IPS-NIHi7 (cell line): ENCODE results near the gene P2RX1.

Source experiments
- DNase-seq: peaks from one replicate; pipeline ENCODE4 v3.0.0; 2012; ENCODE audit warnings: mixed read lengths; ENCODE audit errors: extremely low spot score

P2RX1 gene

DNA sequence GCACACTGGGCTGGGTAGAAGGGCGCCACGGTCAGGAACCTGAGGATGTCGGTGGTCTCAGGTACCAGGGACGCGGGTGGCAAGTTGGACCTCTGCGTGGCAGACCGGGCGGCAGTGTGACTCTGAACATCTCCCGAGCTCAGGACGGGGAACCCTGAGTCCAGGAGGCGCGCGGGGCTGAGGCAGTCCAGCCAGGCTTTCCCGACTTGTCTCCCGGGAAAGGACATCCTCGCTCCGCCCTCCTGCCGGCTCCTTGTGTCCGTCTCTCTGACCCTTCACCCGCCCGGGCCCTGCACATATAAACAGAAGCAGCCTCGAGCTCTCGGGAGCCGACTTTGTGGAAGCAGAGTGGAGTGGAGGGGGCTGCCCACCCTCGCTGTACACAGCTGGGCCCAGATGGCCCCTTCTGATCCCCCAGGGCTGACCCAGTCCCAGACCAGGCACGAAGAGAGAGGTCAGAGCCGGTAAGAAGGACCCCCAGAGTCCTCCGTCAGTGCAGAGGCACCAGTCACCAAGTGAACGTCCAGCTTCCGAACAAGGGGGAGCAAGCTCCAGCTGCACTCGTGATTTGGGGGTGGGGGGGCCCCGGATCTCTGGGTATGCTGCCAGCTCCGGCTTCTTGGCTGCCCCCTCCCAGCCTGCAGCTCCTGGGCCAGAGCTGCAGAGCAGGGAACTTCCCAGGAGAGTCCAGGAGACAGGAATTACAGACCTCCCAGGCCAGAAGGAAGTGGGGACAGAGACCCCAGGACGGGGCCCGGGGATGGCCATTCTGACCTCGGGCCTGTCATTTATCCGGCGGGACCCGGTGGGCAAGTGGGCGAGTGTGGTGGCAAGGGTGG is 8.5 kb upstream of the P2RX1 start:
- no peak for DNase-seq

DNA sequence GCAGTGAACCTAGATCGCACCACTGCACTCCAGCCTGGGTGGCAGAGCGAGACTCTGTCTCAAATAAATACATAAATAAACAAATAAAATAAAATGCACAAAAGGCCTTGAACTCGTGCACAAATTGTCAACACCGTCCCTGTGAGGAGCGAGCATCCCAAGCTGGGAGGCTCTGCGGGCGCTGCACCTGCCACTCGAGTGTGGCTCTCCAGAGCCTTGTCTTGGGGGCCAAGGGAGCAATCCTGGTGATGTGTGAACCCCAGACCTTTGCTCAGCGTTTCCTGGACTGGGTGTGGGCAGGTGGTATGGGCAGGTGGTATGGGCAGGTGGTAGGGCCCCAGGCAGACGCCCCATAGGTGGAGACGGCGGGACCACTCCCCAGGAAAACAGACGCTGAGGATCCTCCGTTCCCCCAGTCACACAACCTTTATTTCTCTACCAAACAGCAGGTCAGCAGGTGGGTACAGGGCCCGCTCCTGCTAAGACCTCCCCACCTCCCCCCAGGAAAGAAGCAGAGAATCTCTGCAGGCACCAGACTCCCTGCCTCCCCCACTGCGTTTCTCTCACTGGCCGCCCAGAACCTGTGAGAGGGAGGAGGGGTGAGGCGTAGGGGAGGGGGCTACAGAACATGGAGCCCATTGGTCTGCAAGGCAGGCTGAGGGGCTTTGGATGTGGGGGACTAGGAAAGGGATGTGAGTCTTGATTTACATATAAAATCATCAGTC is 7.4 kb upstream of the P2RX1 start:
- no peak for DNase-seq

DNA sequence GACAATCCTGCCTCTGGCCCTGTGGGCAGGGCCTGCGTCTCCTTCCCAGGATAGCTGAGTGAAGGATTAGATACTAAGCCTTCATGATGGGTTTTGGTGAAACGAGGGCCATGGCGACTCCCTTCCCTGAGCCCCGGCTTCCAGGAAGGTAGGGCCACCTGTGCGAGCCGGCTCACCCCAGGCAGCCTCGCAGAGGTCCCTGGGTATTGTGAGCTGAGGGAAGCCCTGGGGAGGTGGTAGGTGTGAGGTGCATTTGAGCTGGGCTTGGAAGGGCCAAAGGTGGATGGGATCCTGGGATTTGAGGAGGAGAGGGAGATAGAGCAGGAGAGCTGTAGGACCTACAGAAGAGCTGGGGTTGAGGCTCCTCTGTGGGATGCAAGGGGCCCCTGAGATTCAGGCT is 6.5 kb upstream of the P2RX1 start:
- DNase-seq: no peak

DNA sequence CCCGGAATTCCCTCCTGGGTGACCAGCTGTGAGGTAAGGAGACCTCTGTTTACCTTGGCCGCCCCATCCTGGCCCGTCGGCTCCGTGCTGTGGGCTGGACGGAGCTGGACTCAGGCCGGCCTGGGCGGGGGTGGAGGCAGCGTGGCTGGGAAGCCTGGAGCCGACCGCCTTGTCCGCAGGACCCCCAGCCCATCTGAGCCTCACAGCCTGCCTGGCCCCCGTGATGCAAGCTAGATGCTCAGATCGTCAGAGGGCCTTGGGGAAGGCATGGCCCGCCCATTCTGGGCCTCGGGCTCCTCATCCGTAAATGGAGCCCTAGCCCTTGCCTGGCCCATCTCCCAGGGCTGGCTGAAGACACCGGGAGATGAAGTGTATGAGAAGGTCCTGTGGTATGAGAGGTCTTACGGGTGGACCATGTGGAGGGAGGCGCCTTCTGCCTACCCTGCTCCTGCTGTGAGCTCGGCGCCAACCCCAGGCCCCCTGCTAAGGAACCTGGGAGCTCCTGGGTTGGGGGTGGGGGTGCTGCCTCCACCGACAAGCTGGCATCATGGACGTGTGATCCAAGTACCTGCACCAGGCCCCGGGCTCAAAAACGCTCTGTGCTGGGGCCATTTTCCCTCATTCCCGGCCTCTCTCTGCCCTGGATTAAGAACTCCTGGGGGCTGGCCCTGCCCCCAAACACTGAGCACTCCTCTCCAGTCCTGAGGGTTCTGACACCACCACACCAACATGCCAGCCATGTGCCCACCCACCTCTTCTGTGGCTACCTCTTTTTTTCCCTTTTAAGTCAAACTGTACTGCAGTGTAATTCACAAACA is 5.4 kb upstream of the P2RX1 start:
- DNase-seq: no peak

DNA sequence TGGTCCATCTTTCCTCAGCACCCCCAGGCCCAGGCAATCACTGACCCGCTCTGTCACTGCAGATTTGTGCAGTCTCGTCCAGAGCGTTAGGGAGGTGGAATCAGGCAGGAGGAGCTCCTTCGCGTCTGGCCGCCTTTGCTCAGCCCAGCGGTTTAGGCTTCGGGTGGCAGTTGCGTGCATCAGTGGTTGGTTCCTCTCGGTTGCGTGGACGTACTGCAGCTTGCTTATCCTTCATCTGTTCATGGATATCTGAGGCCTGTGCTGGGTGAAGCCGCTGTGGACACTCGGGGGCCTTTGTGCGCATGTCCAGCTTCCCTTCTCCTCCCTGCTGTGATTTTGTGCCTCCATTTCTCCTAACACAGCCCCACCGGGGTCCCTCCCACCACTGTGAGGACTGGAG is 4.7 kb upstream of the P2RX1 start:
- DNase-seq: no peak

DNA sequence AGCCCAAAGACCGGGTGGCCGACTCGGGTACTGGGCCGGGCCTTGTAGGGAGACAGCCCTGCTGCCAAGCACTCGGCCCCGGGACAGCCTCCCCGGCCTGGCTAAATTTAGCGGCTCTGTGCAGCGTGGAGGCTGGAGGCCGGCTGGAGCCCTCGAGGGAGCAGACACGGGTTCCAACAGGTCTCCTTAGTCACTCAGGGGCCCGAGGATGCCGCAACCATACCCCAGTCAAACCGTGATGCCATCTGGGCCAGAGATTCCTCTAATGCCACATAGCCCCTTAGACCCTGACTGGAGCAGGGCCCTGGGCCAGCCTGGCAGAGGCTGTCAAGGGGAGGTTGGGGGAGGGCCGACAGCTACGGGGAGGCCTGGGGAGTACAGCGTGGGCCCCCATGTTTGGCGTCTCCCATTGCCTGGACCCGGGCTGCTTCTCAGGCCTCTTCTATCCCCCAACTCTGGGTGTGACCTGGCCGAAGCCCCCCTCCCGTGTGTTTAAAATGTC is 2.9 kb upstream of the P2RX1 start:
- no peak for DNase-seq

DNA sequence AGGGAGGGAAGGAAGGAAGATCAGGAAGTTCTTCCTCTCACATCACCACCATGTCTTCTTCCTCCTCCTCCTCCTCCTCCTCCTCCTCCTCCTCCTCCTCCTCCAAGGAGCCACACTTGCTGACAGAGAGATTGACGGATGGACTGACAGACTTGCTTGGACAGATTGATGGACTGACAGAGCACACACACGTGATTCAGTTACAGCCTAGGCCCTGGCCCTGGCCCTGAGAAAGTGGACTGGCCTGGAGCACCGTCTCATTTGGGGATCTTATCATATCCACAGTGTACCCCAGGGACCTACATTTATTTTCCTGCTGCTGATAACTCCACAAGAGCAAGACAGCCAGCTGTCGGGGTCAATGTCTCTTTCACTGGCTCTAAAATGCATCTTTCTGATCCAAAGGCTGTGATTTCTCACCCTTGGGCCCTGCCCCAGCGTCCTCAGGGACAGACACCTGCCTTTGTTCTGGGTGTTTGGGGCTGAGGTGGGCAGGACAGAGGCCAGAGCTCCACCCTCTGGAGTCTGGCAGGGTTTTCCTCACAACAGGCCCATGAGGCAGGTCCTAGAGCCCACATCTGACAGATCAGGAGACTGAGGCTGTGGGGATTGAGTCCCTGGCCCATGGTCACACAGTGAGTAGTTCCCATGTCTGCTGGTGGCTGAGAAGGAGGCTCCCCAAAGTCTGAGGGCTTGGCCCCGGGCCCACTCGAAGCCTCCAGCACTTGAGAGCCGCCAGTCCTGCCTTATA is 2.3 kb upstream of the P2RX1 start:
- DNase-seq: no peak

DNA sequence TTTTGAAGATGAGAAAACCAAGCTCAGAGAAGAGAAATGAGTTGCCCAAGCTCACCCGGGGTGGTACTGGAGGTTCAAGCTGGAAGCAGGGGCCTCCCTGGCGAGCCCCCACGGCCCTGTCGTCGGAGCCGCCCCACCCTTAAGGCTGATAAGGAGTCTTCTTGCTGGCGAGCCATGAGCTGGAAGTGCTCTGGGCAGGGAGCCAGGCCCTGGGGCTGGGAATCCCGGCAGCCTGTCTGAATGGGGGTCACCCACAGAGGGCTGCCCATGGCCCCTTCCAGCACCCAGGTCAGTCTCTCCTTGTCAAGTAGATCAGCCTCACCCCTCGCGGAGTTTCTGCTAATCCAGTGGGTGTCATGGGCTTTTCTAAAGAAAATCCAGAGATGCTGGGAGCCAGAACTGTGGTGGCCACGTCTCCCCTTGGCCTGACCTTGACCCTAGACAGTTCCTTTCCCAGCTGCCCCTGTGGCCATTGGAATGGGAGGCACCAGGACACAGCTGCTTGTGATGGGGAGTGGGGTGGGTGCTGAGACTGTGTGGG is 1.2 kb upstream of the P2RX1 start:
- DNase-seq: no peak

DNA sequence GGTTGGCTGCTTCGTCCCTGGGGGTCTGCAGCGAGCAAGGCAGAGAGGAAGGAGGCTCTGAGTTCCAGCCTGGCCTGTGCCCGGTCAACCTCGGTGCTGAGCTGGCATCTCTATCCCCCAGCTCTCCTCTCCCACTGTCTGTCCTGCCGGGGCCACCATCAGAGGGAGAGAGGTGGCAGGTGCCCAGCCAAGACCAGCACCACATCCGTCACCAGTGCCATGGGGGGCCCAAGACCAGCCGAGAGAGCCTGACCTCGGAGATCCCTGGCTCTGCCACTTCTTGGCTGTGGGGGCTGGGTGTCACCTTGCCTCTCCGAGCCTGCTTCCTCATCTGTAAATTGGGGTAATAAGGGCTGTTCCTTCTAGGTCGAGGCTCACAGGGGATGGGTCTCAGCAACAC is 560 bp upstream of the P2RX1 start:
- DNase-seq: no peak

DNA sequence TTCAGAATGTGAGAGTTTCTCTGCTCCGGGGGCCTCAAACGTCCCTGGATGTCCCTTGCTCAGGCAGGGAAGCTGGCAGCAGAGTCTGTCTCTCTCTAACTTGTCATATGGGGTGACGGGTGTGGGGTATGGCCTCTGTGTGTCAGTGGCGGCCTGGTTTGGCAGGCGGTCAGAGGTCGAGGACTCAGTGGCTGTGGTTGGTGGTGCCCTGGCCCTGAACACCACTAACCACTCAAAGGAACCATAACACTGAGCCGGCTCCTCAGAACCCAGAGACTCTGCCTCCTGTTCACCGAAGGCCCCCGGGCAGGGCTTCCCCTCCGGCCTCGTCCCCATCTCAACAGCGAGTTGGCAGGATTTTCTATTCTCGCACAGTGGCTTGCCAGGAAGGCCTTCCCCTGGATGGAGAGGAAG is 677 bp downstream of the P2RX1 start:
- DNase-seq: no peak

DNA sequence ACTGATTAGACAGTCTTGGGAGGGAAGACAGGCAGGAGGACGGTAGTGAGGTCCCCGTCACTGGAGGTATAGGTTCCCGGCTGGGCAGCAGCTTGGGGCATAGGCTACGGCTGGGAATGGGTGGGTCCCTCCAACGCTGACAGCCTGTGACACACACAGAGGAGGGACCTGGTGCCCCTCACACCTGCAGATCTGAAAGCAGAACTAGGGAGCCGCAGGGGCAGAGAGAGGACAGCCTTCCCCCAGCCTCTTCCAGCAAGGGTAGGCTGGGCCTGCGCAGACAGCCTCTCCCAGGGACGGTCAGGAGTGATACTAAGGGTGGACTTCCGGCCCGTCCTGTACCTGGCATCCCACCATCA is 2.0 kb downstream of the P2RX1 start:
- no peak for DNase-seq

DNA sequence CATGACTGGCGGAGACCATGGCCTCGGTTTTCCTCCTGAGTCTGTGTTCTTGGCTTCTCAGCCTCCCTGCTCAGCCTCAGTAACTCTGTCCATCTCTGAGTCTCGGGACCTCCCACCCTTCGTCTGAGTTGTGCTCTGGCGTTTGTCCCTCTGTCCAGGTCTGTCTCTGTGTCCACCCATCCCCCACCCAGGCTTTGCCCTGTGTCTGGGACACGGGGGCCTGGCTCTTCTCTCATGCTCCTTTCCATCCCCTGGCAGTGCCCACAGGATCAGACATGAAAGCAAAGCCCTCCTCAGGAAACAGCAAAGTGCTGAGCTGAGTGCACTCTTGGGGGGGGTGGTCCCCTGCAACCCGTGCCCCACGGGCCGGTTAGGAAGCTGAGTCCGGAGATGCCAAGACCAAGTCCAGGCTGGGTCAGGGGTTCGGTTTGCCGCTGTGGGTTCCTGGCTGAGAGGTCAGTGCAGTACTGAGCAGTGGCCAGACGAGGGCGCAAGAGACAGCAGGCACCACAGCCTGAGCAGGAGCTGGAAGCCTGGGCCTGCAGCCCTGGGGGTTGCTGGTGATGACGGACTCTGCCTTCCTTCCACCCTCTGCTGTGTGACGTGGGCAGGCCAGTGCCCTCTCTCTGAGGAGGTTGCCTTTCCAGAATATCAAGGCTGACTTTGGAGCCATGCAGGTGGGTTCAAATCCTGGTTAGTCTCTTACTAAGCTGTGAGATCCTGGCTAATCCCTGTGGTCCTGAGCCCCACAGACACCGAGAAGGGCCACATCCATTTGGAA is 2.5 kb downstream of the P2RX1 start:
- DNase-seq: peak; percentile 91

DNA sequence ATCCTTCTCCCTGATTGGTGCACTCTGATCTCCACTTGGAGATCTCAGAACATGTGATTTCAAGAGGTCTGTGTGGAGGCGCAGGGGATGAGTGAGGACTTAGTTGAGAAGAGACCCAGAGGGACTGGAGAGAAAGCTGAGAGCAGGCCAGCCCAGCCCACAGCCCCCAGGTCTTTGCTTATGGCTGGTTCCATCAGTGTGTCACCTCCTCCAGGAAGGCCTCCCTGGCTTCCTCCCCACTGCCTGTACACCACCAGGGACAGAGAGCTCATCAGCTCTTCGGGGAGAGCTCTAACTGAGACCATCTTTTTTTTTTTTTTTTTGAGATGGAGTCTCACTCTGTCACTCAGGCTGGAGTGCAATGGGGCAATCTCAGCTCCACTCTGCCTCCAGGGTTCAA is 3.4 kb downstream of the P2RX1 start:
- DNase-seq: no peak

DNA sequence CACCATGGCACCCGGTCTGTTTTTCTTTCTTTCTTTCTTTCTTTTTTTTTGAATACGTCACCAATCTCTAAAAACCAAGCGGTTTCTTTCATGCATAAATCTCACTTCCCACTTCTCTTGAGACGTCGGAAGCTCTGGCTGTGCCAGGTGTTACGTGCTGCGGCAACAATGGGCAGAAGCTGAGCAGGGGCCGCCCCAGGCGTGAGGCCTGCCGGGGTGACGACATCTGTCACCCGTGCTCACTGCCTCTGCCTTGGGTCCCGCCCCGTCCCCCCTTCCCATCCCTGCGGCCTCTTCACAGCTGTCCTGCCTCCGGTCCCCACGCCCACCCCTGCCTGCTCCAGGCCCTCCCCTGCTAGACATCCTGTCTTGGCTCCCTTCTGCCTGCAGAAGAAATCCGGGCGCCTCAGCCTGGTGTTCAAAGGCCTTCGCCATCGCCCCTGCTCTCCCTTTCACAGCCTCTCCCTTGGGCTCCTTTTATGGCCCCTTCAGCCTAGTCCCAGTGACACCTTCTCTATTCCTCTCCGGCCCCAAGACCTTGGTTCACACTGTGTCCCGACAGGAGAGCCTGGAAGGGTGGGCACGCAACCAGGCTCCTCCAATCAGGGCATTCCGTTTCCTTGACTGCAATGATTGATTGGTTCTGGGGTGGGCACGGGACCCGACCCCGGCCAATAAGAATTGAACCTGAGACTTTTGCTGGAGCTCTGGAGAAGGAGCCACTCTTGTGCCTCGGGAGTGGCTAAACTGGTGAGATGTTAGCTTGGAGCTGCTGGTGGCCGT is 4.8 kb downstream of the P2RX1 start:
- no peak for DNase-seq

DNA sequence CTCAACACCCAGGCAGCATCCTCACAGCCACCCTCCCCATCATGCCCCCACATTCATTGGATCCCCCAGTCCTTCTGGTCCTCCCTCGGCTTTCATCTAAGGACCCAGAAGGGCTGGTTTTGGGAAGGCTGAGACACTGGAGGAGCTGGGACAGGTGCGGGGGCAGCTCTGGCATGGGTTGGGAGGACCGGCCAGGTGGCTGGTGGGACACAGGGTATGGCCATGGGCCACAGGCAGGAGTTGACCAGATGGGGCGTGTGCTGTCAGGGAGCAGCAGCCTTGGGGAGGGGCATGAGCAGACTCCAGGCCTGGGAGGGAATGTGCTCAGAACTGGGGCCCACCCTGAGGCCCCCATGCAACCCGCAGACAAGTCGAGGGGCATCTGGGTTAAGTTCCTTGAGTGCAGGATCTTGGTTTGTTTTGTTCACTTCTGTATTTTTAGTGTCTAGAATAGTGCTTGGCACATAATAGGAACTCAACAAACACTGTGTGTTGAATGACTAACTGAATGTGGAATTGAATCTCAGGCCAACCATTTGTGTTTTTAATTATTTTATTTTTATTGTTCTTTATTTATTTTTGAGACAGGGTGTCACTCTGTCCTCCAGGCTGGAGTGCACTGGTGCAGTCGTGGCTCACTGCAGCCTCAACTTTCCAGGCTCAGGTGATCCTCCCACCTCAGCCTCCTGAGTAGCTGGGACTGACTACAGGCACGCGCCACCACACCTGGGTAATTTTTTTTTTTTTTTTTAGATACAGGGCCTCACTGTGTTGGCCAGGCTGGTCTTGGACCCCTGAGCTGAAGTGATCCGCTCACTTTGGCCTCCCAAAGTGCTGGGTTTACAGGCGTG is 5.6 kb downstream of the P2RX1 start:
- DNase-seq: no peak

DNA sequence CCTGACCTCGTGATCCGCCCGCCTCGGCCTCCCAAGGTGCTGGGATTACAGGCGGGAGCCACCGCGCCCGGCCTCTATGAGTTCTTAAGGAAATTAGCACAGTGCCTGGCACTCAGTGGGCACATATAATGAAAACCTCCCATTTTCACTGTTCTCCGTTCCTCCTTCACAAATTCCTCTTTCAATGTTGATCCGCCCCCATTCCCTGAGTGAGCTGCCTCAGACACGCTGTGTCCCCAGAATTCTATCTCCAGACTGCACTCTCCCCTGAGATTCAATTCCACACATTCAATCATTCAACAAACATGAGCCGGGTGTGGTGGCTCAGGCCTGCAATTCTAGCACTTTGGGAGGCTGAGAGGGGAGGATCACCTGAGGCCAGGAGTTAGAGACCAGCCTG is 7.0 kb downstream of the P2RX1 start:
- no peak for DNase-seq

DNA sequence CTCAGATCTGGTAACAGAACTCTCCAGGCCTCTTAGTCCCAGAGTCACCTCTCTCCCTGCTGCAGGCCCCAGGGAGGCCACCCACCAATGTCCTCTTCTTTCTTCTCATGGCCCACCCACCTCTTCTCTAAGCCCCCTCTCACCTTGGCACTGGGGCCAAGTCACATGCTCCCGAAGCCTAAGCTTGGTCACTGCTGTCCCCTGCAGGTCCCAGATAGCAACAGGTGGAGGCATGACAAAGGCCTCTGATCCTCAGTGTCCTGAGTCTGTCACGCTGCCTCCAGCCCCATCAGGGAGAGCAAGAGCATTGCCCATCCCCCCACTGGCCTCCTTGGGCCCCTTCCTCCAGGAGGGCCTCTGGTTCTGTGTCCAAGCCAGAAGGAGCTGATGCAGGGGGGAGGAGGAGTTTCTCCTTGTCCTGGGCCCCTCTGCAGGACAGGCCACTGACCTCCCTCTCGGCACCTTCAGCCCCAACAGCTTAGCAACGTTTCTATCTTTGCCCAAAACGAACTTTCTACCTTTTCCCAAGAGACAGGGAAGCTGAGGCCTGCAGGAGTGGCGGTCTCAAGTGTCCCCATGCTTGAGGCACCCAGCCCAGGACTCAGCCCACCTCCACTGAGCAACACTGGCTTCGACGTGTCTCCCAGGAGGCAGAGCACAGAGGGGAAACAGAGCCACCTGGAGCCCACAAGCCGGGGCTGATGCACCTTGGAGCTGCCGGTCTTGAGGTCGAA is 8.6 kb downstream of the P2RX1 start:
- peak; percentile 42 for DNase-seq

DNA sequence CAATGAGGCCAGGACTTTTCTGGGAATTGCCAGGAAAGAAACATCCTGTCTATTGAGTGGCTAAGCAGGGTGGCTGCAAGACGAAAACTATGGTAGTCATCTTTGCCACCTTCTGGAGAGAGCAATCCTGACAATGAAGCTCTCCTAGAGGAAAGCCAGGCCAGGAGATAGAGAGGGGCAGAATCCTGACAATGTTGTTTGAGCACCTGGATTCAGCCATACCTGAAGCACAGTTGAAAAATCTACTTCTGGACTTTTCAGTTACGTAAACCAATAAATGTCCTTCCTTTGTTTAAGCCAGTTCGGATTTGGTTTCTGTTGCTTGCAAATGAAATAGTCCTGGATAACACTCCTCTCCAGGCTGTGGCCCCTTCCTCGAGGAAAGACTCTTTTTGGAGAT is 9.4 kb downstream of the P2RX1 start:
- DNase-seq: no peak
